ENCODE measurements around the gene MFRP.

GRCh38 chr11:119372260-119373058, 26.0 kb upstream of the MFRP start:
- no peak for TF ChIP-seq CTCF (conservative IDR thresholded peaks at IDR 0.05; ENCODE audit: low read depth, low read length)
- TF ChIP-seq EZH2 (IDR thresholded peaks at IDR 0.05; ENCODE audit: low read length, unreplicated experiment) = no peak
